NCI-H2196 (cell line): ENCODE measurements around the gene CTSW.
A peak's percentile ranks its signal among the peaks of the same experiment; 100 is the strongest.
"Not testable (repeated sequence)": the region's sequence is repeated elsewhere in the genome, so short reads cannot be mapped to it uniquely, and the experiment has no call there.

Experiments used
- DNase-seq: peaks from one replicate; lab custom pipeline; 2025; ENCODE audit not compliant: unreplicated experiment; lab: John Stamatoyannopoulos, UW

CTSW gene

DNA sequence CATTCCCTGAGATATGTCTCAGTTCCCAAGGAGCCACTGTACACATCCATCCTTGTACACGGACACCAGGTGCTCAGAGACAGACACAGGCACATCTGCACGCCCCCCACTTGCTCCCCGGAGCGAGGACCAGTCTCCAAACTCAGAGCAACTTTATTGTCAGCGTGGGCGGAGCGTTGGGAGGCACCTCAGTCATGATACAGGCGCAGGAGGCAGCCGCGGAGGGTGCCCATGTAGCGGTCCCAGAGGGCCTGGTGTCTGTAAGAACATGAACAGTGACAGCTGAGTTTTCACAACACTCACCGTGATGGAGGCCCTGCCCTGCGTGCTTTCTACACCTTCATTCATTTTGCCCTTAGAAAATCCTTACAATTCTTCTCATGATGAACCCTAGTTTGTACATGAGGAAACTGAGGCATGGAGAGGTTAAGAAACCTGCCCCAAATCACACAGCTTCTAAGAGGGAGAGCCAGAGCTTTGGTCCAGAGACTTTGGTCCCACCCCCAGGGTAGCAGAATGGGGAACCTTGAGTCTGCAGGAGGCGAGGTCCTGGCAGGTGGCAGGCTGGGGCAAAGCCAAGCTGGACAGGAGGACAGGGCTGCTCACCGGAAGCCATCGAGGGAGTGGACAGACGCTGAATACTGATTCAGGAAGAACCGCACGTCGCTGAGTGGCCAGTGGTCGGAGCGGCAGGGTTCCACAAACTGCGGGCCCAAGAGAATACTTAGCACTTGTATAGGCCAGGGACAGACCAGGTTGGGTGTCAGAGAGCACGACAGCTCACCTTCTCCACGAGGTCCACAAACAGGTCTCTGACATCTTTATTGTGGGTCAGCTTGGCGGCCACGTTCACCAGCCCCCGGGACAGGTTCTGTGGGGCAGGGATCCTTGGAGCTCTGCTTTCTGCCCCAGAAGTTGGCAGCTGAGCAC, 4.4 kb downstream of the CTSW start:
- DNase-seq, result no peak

- peak; percentile 81 for DNase-seq
Observed at GRCh38 chr11:65884716-65885092, 5.1 kb downstream of the CTSW start.

DNA sequence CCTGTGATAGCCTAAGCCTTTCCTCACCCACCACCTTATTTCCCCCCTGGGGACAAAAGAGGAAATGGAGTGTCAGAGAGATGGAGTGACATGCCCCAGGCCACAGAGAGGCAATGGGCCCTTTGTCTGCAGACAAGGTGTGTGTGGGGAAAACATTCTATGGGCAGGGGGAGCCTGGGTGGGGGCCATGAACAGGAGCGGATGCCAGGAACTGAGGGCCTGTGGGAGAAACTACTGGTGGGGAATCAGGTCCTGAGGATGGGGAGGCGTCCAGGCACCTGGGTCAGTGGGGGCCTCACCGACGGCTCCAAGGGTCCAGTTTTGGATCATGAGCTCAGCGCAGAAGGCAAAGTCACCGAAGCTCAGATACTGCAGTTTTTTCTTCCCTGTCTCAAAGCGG, 5.6 kb downstream of the CTSW start:
- no peak for DNase-seq

DNA sequence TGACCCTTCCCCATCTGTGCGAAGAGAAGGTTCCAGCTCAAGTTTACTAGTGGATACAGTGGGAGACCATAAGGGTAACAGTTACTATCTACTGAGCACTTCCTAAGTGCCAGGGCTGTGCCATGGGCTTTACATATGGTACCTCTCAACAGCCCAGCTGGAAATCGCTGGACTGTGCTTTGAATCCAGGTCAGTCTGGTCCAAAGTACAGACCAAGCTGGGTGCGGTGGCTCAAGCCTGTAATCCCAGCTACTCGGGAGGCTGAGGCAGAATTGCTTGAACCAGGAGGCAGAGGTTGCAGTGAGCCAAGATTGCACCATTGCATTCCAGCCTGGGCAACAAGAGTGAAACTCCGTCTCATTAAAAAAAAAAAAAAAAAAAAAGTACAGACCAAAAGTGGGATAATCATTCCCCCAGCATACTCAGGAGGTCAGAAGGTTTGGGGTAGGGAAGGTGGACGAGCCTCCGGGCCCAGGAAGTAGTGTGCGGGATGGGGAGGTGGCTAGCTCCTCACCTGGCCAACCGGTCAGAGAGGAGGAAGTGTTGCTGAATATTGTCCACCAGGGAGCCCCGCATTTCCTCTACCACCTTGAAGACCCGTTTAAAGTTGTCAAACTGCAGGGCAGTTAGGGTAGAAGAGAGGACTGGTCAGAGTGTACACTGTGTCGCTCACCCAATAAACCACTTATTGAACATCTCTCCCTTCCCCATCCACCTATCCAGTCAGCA, 6.3 kb downstream of the CTSW start:
- no peak for DNase-seq

DNA sequence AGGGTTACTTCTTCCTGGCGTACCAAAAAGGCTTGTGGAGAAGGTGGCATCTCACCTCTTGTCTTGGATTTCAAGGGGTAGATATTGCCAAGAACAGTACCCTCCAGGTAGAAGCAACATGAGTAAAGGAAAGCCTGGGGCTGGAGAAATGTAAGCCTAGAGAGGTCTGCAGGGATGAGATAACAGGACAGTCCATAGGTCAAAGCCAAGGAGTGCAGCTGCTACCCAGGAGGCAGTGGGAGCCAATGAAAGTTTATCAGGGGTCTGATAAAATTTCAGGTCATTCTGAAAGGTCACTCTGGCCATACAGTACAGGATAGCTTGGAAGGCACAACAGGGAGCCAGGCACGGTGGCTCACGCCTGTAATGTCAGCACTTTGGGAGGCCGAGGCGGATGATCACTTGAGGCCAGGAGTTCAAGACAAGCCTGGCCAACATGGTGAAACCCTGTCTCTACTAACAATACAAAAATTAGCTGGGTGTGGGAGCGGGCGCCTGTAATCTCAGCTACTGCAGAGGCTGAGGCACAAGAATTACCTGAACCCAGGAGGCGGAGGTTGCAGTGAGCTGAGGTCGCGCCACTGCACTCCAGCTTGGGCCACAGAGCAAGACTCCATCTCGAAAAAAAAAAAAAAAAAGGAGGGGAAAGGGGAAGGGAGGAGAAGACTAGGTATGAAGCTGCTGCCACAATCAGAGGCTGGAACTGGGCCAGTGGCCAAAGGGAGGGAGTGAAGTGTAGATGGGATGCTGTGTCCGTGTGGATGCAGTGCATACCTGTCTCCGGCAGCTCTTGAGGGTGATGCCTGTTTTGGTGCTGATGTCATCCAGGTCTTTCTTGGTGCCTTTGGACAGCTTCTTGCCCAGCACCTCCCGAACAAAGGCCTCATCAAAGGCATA, 7.4 kb downstream of the CTSW start:
- no peak for DNase-seq

DNA sequence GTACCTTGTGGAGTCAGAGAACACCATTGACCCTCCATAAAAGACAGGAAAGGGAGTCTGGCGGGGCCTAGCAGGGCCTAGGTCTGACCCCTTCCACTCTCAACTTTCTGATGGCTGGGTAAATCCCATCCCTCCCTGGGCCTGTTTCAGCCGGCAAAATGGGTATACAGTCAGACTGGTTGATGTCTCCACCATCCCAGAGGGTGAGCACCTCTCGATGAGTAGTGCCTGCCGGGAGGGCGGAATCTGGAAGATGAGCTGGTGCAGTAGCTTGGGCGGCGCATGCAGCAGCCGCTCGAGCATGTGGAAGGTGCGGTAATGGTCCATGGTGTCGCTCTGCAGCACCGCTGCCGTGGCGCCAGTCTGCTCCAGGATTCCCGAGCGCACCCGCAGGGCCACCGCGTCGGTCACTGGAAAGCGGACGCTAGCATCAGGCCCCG, 8.1 kb downstream of the CTSW start:
- no peak for DNase-seq

GRCh38 chr11:65888163-65888814, 8.7 kb downstream of the CTSW start, which contains the start of gene FIBP:
Gene FIBP, minus strand, starts transcription at chr11:65888471. Its CDS starts 53 bp downstream, at chr11:65888418.
- DNase-seq, result peak; percentile 97

DNA sequence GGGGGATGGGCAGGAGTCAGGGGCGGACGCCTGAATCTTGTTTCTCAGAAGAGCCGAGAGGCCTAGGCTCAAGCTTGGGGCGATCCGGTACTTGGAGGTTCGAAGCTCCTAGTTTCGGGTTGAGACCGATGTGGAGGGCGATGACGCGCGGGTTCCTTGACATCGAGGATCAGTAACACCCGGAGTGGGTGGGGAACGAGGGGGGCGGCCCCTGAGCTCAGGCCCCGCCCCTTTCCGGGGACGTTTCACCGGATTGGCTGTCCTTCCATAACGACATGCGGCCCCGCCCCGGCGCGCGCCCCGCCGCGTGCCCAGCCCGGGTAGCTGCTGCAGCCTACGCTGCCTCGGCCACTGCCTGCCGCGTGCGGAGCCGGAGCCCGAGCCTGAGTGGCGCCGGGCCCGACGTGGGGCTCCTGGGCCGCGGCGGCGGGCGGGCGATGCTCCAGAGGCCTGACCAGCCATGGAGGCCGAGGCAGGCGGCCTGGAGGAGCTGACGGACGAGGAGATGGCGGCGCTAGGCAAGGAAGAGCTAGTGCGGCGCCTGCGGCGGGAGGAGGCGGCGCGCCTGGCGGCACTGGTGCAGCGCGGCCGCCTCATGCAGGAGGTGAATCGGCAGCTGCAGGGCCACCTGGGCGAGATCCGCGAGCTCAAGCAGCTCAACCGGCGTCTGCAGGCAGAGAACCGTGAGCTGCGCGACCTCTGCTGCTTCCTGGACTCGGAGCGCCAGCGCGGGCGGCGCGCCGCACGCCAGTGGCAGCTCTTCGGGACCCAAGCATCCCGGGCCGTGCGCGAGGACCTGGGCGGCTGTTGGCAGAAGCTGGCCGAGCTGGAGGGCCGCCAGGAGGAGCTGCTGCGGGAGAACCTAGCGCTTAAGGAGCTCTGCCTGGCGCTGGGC, 10.9 kb downstream of the CTSW start, which contains the start of gene CCDC85B:
Gene CCDC85B, plus strand, starts transcription at position 350 of the 895 bp plus-strand sequence. Its CDS starts 111 bp downstream, at position 461.
- peak; percentile 96 for DNase-seq

DNA sequence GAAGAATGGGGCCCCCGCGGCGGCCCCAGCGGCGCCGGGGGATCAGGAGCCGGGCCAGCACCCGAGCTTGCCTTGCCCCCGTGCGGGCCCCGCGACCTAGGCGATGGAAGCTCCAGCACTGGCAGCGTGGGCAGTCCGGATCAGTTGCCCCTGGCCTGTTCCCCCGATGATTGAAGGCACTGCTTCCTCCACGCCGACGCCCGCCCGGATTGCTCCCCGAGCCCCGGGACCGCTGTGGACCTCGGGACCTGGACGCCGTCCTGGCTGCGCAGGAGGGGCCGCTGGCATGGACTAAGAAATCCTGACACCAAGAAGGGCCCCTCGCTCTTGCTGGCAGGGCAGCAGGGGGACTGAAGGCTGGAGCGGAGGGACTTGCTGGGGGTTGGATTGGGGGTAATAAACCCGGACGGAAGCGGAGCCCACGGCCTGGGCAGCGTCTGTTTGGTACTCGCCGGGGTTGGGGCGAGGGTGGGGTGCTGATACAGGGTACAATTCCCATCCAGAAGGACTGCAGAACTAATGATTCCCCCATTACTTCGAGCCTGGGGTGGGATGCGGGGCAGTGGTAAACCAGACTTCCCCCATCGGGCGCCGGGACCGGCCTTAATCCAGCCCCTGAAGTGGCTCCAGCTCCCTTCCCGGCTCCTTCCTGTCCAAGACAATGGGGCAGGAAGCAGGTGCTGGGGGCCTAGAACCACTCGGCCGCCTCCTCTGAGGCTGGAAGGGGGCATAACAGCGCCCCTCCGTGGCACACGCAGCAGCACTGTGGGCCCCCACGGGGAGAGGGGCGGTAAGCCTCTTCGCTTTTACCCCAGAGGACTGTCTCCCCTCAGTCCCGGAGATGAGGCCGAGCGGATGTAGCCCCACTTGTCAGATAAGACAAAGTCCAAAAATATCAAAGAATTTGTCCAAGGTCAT, 11.8 kb downstream of the CTSW start:
- DNase-seq, result no peak

GRCh38 chr11:65892137-65892540, 12.5 kb downstream of the CTSW start:
- not testable (repeated sequence) for DNase-seq

DNA sequence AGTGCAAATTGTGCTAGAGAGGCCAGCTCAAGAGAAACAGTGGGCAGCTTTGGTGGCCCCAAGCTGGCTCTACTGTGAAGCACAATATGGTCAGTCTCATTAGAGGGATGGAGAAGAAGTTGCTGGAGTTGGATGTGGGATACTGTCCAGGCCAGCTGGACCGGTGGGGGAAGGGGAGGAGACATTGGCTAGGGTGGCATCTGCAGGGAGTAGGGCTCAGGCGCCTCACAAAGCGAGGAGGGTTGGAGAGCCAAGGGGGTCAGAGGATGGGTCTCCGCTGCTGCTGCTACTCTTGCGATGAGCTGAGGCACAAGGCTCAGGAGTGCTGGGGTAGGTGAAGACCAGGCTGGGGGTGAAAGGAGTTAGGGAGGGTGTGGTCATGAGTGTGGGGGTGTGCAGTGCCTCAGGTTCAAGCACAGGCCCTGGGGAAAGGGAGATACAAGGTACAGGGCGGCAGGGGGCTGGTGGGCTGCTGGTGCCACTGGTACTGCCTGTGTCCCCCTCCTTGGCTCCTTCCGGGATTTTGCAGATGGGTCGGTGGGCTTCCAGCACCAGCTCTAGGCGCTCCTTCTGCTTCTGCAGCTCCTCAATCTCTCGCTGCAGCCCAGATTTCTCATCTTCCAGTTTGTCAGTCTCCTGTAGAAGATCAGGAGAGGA, 13.2 kb downstream of the CTSW start:
- DNase-seq, result no peak

- no peak for DNase-seq
Observed at GRCh38 chr11:65894034-65894591, 14.5 kb downstream of the CTSW start.

- DNase-seq, result no peak
Observed at GRCh38 chr11:65895482-65895981, 15.9 kb downstream of the CTSW start.

GRCh38 chr11:65896034-65896999, 16.7 kb downstream of the CTSW start:
- no peak for DNase-seq

GRCh38 chr11:65897020-65897471, 17.4 kb downstream of the CTSW start:
- no peak for DNase-seq
